ENCODE results near the gene DNAH12. TPM values are rescaled to one million over a fixed set of nuclear protein-coding genes. Genes with fewer than 3 reads are reported as not detected.

Gene DNAH12
- total RNA-seq, 1 experiment from 2014 or later, result not detected

GRCh38 chr3:57464801-57465200 is 79.3 kb downstream of the DNAH12 start:
- H2AFZ ChIP-seq (ENCODE audit: low read depth, low read length, poor library complexity, severe bottlenecking), result peak overlapping the region; percentile 98
- no peaks in the 10 kb centered on the region for H3K9me3 ChIP-seq (ENCODE audit: control insufficient read depth in 1 of 2, insufficient read depth in 1 of 2, low read depth in 1 of 2, low read length in 2 of 2)
- no TSS peak for BruUV-seq (replicated peaks)
- H3K79me2 ChIP-seq (ENCODE audit: insufficient read depth, low read length), result no peaks in the 10 kb centered on the region
- H3K9me2 ChIP-seq (ENCODE audit: insufficient read depth), result no peaks in the 10 kb centered on the region
- H3K4me1 ChIP-seq (ENCODE audit: control insufficient read depth in 1 of 2, insufficient read depth in 2 of 2, low read length in 2 of 2), result peaks cover 0 to 7% of the 10 kb centered on the region in 2 experiments; a peak in 1 of 4 replicates
- RAD21 ChIA-PET (ENCODE audit: low non-redundant PET in 1 of 2, low total read pairs in 2 of 2, uncharacterized antibody in 2 of 2, unreplicated experiment in 2 of 2), result interaction anchor here (0.6 to 1.2 kb wide), 2 partner anchors 68 to 112 kb away, joined by 3 read pairs; no protein-coding TSS in a partner anchor
- H3K4me2 ChIP-seq (ENCODE audit: low read length), result no peak overlapping the region
- no peaks in the 10 kb centered on the region for H3K36me3 ChIP-seq (ENCODE audit: control insufficient read depth in 1 of 2, insufficient read depth in 2 of 2, low read length in 2 of 2)
- no peaks in the 10 kb centered on the region for H4K20me1 ChIP-seq (ENCODE audit: insufficient read depth)
- H3K27ac ChIP-seq (ENCODE audit: low read depth, low read length), result no peak overlapping the region
- intact Hi-C loops (cut with micrococcal nuclease), result no loop called here
- POLR2A ChIA-PET, result no interaction called here
- no peaks in the 10 kb centered on the region for H3K27me3 ChIP-seq (ENCODE audit: insufficient read depth, low read length)
- H3K9ac ChIP-seq (ENCODE audit: low read length), result no peak overlapping the region
- TF ChIP-seq ZNF274 (IDR thresholded peaks at IDR 0.05; ENCODE audit: low read depth, low read length), result no peak
- no peak for TF ChIP-seq FOSL1 (IDR thresholded peaks at IDR 0.05; ENCODE audit: low read depth)
- peak; percentile 56 for TF ChIP-seq RAD21 (IDR thresholded peaks at IDR 0.05; ENCODE audit: low read depth)
- TF ChIP-seq ZFX (IDR thresholded peaks at IDR 0.05), result no peak
- no peak for TF ChIP-seq SIN3A (IDR thresholded peaks at IDR 0.05; ENCODE audit: low read depth)
- no peak for TF ChIP-seq EZH2 (IDR thresholded peaks at IDR 0.05)
- peak; percentile 17 to 34 (median 24); a peak in 3 of 6 replicates for TF ChIP-seq CTCF (IDR thresholded peaks at IDR 0.05 in 2 of 3, conservative IDR thresholded peaks at IDR 0.05 in 1 of 3; ENCODE audit: borderline replicate concordance in 1 of 3, insufficient read depth in 1 of 3, low read depth in 2 of 3, low read length in 2 of 3)
- TF ChIP-seq CBX3 (IDR thresholded peaks at IDR 0.05; ENCODE audit: low read depth), result no peak
- TF ChIP-seq POLR2A (IDR thresholded peaks at IDR 0.05; ENCODE audit: borderline replicate concordance, extremely low read depth, insufficient read depth, insufficient read length), result no peak
- TF ChIP-seq POLR2AphosphoS5 (IDR thresholded peaks at IDR 0.05; ENCODE audit: low read depth, low read length), result no peak
- TF ChIP-seq EGR1 (IDR thresholded peaks at IDR 0.05; ENCODE audit: low read depth), result no peak
- DNase-seq (ENCODE audit: low read depth, low spot score) (peak; percentile 29), ATAC-seq (peak; percentile 90)
- H3K4me3 ChIP-seq (replicated peaks in 1 of 2; ENCODE audit: low read depth in 1 of 2, low read length in 2 of 2), result no peak overlapping the region
- CTCF ChIA-PET, result interaction anchor here (0.7 to 1.2 kb wide), 6 partner anchors 8 to 391 kb away, joined by 3 to 4 read pairs (median 3); no protein-coding TSS in a partner anchor

Measured in HCT116 (cell line).